Measurements from ENCODE around the gene MMP14.

MMP14 gene

DNA sequence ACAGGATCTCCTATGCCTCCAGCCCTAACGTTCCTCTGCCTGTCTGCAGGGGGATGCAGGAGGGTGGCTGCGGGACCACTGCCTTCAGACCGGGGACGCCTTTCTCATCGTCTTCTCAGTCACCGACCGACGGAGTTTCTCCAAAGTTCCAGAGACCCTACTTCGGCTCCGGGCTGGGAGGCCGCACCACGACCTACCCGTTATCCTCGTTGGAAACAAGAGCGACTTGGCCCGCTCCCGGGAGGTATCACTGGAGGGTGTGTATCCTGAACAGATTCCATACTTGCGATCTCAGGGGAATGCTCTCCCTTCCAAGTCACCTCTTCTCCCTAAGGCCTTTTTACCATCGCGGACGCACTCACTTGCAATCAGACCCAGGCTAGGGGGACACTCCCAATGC, 49.6 kb downstream of the MMP14 start:
- DNase-seq, result no peak

DNA sequence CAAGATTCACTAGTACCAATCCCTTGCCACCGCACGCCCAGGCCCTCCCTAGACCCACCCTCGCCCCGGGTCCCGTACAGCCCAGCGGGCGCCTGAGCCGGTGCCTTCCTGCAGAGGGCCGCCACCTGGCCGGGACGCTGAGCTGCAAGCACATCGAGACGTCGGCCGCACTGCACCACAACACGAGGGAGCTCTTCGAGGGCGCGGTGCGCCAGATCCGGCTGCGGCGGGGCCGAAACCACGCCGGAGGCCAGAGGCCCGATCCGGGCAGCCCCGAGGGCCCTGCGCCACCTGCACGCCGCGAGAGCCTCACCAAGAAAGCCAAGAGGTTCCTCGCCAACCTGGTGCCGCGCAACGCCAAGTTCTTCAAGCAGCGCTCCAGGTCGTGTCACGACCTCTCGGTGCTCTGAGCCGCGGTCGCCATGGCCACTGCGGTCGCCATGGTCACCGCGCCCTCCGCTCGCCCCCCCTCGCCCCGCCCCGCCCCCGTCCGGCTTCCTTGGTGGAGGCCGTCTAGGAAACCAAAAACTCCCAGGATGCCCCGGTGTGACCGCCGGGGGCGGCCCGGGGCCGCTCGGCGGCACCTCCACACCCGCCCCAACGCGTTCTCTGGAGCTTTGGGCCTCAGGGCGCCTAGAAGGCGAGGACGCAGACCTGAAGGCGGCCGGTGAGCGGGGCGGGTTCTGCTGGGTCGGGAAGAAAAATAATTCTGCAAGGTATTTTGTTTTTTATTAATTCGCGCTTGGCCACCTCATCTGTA, 50.3 kb downstream of the MMP14 start:
- DNase-seq, result peak; percentile 75

DNA sequence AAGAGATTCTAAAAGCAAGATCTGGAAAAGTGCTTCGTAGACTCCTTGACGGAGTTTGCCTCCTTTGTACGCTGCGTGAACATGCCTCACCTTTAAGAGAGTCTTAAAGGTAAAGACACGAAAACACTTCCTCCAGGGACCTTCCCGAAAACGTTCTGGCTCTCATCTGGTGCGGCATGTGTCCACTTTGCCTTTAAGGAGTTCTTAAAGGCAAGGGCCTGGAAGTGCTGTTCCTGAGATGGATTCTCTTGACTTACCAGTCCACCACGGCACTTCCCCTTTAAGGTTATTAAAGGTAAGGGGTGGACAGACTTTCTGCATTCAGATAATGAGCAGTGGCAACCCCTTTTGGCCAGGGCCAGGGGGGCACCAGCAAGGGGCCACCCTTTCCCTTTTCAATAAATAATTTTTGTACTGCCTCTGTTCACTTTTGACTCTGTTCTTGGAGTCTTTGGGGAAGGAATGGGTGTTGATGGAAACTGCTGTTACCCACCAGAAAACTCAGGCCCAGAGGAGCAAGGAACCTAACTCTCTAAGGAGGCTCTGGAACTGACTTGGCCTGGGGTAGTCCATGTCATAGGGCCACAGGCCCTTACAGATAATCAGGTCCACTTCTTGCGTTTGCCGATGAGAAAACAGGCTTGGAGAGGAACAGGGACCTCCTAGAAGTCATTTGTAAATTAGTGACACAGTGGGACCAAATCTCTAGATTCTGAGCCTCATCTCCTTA, 51.0 kb downstream of the MMP14 start:
- peak; percentile 67 for DNase-seq

DNA sequence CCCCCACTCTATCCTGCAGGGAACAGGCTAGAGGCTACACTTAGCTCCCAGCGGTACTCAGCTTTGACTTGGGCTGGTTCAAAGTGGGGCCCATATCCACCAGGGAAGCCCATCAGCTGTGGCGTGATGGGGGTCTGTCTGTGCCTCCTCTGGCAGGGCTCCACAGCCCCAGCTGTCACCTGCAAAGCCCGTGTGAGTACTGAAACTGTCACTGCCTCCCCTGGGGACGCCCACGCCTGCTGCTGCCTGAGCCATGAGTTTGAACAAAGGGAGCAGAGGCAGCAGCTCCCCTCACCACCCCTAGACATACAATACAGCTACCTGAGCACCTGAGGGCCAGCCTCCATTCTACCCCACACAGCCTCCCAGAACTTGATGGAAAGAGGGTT, 51.6 kb downstream of the MMP14 start:
- DNase-seq, result no peak

DNA sequence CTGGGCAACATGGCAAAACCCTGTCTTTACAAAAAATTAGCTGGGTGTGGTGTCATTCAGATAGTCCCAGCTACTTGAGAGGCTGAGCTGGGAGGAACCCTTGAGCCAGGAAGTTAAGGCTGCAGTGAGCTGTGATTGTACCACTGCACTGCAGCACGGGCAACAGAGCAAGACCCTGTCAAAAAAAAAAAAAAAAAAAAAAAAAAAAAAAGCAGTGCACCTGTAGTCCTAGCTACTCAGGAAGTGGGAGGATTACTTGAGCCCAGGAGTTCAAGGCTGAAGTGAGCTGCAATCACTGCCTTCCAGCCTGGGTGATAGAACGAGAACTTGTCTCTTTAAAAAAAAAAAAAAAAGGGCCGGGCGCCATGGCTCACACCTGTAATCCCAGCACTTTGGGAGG, 52.3 kb downstream of the MMP14 start:
- peak; percentile 25 for DNase-seq

DNA sequence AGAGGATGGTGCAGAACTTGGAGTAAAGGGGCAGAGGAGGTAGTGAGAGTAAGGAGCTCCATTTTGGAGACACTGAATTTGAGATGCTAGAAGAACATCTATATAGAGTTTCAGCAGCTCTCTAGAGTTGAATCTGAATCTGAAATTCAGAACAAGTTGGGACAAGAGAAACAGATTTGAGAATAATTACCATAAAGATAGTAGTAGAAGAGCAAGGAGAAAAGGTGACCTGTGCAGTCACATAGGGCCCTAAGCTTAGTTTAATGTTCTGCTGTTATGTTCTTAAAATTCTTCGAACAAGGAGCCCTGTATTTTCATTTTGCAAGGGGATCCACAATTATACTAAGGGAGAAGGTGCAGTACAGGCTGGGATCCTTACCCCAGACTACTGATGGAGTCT, 54.0 kb downstream of the MMP14 start:
- DNase-seq, result no peak

DNA sequence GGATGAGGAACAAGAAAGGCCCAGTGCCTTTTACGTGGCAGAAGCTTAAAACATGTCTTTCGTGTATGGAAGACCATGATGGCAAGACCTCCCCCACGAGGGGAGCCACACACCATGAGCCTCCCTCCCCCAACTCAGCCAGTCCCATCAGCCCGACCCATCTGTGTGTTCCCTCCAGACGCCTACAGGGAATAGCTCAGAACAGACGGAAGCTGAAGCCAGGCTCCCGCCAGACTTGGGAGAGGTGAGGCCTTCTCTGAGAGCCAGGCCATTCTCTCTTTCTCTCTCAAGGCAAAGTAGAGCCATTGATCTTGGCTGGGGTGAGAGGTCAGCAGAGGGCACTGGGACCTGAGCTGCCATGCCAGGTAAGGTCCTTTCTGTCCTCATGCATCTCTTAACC, 56.1 kb downstream of the MMP14 start:
- DNase-seq, result no peak

DNA sequence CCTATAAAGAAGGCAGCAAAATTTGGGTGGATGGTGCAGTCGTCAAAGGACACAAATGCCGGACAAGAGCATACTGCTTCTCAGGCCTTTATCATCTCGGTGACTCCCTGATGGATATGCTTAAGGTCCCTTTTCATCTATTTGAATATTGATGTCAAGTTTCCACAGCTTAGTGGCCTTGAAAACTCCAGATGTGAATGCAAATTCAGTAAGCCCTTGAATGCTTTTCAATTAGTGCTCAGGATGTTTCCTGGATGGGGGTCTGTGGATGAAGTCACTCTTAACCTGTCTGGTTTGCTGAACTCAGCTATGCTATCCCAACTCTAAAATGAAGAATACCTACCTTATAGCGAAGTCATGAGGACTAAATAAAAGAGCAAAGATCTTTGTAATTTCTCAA, 57.3 kb downstream of the MMP14 start:
- DNase-seq, result no peak

DNA sequence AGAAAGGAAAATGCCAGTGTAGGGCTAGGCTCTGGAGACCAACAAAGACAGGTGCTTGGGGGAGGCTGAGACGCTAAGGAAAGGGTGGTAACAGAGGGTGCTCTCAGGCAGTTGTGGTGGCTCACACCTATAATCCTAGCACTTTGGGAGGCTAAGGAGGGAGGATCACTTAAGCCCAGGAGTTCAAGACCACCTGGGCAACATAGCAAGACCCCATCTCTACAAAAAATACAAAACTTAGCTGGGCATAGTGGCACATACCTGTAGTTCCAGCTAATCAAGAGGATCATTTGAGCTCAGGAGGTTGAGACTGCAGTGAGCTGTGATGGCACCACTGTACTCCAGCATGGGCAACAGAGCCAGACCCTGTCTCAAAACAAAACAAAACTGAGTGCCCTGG, 59.0 kb downstream of the MMP14 start:
- DNase-seq, result no peak

DNA sequence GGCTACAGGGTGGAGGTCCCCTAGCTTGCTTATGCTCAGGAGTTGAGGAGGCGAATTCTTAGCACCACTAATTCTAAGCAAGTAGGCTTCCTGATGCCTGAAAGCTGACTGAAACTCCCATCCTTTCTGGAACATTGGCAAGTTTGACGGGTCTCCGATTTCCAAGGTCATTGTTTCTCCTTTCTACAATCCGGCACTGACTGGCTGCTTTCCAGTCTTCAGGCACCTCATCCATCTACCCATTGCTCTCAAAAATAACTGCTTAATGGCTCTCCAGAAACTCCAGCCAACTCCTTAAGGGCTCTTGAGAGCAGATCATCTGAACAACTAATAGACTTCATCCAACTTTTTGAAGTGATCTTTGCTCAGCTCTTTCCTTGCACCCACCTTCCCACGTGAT, 60.0 kb downstream of the MMP14 start:
- DNase-seq, result no peak

DNA sequence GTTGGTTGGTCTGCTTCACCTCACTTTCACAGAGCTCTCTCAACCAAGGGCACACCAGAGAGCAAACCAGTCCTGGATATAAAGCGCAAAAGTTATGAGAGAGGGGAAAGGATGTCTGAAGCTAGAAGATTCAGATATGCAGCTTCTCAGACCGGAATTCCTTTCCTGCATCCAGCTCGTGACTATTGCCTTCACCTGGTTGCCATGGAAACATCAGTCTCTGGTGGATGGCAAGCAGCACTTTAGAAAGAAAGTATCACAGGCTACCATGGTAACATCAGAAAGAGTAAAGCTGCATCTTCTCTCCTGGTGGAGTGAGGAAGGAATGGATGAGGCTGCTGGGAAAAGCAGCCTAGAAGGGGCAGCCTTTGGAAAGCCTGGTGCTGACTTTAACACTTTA, 60.4 kb downstream of the MMP14 start:
- DNase-seq, result no peak

DNA sequence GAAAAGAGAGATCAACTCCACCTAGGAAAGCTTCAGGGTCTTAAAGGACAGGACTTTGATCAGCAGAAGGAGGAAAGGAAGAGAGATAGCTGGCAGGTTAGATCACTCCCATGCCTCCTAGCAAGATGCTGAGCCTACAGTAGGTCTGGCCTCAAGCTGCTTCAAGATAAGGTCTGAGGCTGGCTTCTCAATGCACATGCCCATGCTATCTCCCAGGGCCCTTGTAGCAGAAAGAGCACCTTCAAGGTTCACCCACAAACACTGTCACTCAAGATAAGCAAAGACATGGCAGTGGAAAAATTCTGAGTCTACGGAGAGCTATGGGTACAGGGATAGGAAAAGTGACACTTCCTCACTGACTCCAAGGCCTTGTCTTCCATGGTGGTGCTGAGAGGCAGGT, 61.0 kb downstream of the MMP14 start:
- no peak for DNase-seq

All from central memory CD4-positive, alpha-beta T cell (primary cell).